ENCODE data around the gene HESX1. TPM values are rescaled to one million over a fixed set of nuclear protein-coding genes. Genes with fewer than 3 reads are reported as not detected.

Gene HESX1
- total RNA-seq, 1 donor from 2014 or later, result under 0.01 TPM

- no peak for DNase-seq (ENCODE audit: low read depth in 2 of 2)
These were observed 31.6 kb downstream of the HESX1 start for GRCh38 chr3:57168151-57168550.

- no peak for DNase-seq (ENCODE audit: low read depth in 2 of 2)
These were observed 33.1 kb downstream of the HESX1 start for GRCh38 chr3:57166660-57167059.

GRCh38 chr3:57165641-57166040 lies 34.1 kb downstream of the HESX1 start:
- no peak for DNase-seq (ENCODE audit: low read depth in 2 of 2)

- DNase-seq (ENCODE audit: low read depth in 2 of 2), result peak; percentile 80 to 89
These were observed 34.9 kb downstream of the HESX1 start, which contains the start of gene IL17RD for GRCh38 chr3:57164657-57165573. Gene IL17RD, minus strand, starts transcription at chr3:57165353. Its CDS starts 67 bp downstream, at chr3:57165286.

GRCh38 chr3:57164217-57164656 lies 35.5 kb downstream of the HESX1 start:
- DNase-seq (ENCODE audit: low read depth in 2 of 2), result peak in 1 of 2 donors; percentile 6

- DNase-seq (ENCODE audit: low read depth in 2 of 2), result no peak
These were observed 36.0 kb downstream of the HESX1 start for GRCh38 chr3:57163751-57164150.

- no peak for DNase-seq (ENCODE audit: low read depth in 2 of 2)
These were observed 37.9 kb downstream of the HESX1 start for GRCh38 chr3:57161915-57162314.

GRCh38 chr3:57160765-57161538 lies 38.8 kb downstream of the HESX1 start:
- DNase-seq (ENCODE audit: low read depth in 2 of 2), result no peak

GRCh38 chr3:57160076-57160764 lies 39.6 kb downstream of the HESX1 start:
- DNase-seq (ENCODE audit: low read depth in 2 of 2), result no peak

- DNase-seq (ENCODE audit: low read depth in 2 of 2), result peak; percentile 26 to 45
These were observed 40.7 kb downstream of the HESX1 start for GRCh38 chr3:57158813-57159738.

- no peak for DNase-seq (ENCODE audit: low read depth in 2 of 2)
These were observed 41.5 kb downstream of the HESX1 start for GRCh38 chr3:57158325-57158724.

GRCh38 chr3:57157545-57157944 lies 42.2 kb downstream of the HESX1 start:
- no peak for DNase-seq (ENCODE audit: low read depth in 2 of 2)

- no peak for DNase-seq (ENCODE audit: low read depth in 2 of 2)
These were observed 44.5 kb downstream of the HESX1 start for GRCh38 chr3:57155310-57155643.

GRCh38 chr3:57154470-57155309 lies 45.1 kb downstream of the HESX1 start:
- DNase-seq (ENCODE audit: low read depth in 2 of 2), result no peak

GRCh38 chr3:57152151-57153143 lies 47.3 kb downstream of the HESX1 start:
- DNase-seq (ENCODE audit: low read depth in 2 of 2), result no peak

GRCh38 chr3:57151749-57152148 lies 48.0 kb downstream of the HESX1 start:
- DNase-seq (ENCODE audit: low read depth in 2 of 2), result no peak

GRCh38 chr3:57151021-57151449 lies 48.7 kb downstream of the HESX1 start:
- peak; percentile 50 to 61 for DNase-seq (ENCODE audit: low read depth in 2 of 2)

GRCh38 chr3:57150113-57150581 lies 49.6 kb downstream of the HESX1 start:
- DNase-seq (ENCODE audit: low read depth in 2 of 2), result no peak

Measured in lung microvascular endothelial cell (primary cell).